ENCODE data around the gene NRGN. TPM values are rescaled to one million over a fixed set of nuclear protein-coding genes. Genes with fewer than 3 reads are reported as not detected.

Gene NRGN
- total and polyA plus RNA-seq, 2 of the 4 experiments (the other 2 are of a cell fraction) = 0.54 to 24.8 TPM

DNA sequence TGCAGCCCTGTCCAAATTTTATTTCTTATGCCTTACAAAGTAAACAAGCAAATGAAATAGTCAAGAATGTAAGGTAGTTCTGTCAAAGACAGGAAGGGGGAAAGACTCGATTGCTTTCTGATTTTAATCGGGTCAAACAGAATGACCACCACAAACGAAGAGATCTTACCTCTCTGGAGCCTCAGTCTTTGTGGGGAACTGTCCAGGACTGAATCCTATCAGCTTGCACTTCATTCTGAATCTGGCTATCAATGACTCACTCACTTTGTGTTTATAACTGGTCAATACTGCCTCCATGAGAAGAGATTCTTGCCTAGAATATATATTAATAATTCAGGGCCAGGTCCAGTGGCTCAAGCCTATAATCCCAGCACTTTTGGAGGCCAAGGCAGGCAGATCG is 43.3 kb downstream of the NRGN start:
- Histone ChIP-seq H3K4me2 (ENCODE audit: low read depth, low read length) (no peak overlapping the region), H3K27me3 (ENCODE audit: control insufficient read depth, insufficient read depth, low read length) (no peaks in the 10 kb centered on the region), H3K9ac (ENCODE audit: low read depth, low read length) (no peak overlapping the region), H3K18ac (ENCODE audit: low read depth, low read length) (no peak overlapping the region), H3K4ac (ENCODE audit: low read depth, low read length) (no peak overlapping the region), H2BK5ac (ENCODE audit: low read depth, low read length, poor library complexity, severe bottlenecking) (no peak overlapping the region), H3K36me3 (ENCODE audit: control insufficient read depth, insufficient read depth, low read length) (peaks cover 2% of the 10 kb centered on the region; the same call in 1 of the 2 replicates), H3K9me1 (ENCODE audit: insufficient read depth, low read length) (no peaks in the 10 kb centered on the region; the same call in 1 of the 2 replicates), H2AK9ac (replicated peaks; ENCODE audit: low read depth, low read length, poor library complexity) (no peak overlapping the region), H2AFZ (replicated peaks; ENCODE audit: low read length, poor library complexity) (no peak overlapping the region), H3K4me3 (ENCODE audit: insufficient read depth, low read depth, low read length) (no peak overlapping the region), H3K4me1 (ENCODE audit: control insufficient read depth, insufficient read depth, low read length) (no peaks in the 10 kb centered on the region), H3K9me3 (ENCODE audit: control insufficient read depth, insufficient read depth, low read length) (no peaks in the 10 kb centered on the region), H4K20me1 (ENCODE audit: insufficient read depth, low read length) (peaks cover 15% of the 10 kb centered on the region; the same call in 1 of the 2 replicates), H4K91ac (ENCODE audit: insufficient read depth, low read depth, low read length) (no peak overlapping the region), H3K14ac (replicated peaks; ENCODE audit: low read depth, low read length) (no peak overlapping the region), H2BK15ac (ENCODE audit: low read depth, low read length) (no peak overlapping the region), H4K5ac (ENCODE audit: low read depth, low read length) (no peak overlapping the region), H2BK20ac (ENCODE audit: low read depth, low read length) (no peak overlapping the region), H3K27ac (ENCODE audit: insufficient read depth, low read length) (no peak overlapping the region), H2AK5ac (ENCODE audit: low read depth, low read length) (no peak overlapping the region), H3K56ac (ENCODE audit: extremely low read depth, insufficient read depth, low read length) (no peak overlapping the region), H3K23ac (ENCODE audit: low read depth, low read length) (no peak overlapping the region), H4K8ac (ENCODE audit: low read depth in 2 of 2, low read length in 2 of 2) (no peak overlapping the region), H3K79me1 (ENCODE audit: low read depth in 1 of 2, low read length in 2 of 2) (peaks cover 13 to 54% of the 10 kb centered on the region in 2 experiments), H2BK120ac (ENCODE audit: low read depth, low read length) (no peak overlapping the region)
- intact Hi-C loops (cut with micrococcal nuclease) = no loop called here
- BruUV-seq (replicated peaks) = no TSS peak
- CTCF ChIA-PET = interaction anchor here (1.1 to 1.4 kb wide), 2 partner anchors 11 to 16 kb away, joined by 3 read pairs; no protein-coding TSS in a partner anchor
- POLR2A ChIA-PET (ENCODE audit: unreplicated experiment) = no interaction called here
- dilution Hi-C loops (cut with HindIII; ENCODE audit: low sequenced_read_pairs, unreplicated experiment) = no loop called here
- no CpG with 5 or more reads among the region's 4 CpGs for WGBS, 2 experiments (ENCODE audit: extremely low coverage in 2 of 2, insufficient read length in 1 of 2)
- DNase-seq (peak; percentile 15), ATAC-seq (ENCODE audit: low read depth) (peak; percentile 44; the same call in 1 of the 2 replicates)
- in situ Hi-C loops (cut with MboI; ENCODE audit: low sequenced_read_pairs) = no loop called here
- TF ChIP-seq POLR2A (IDR thresholded peaks at IDR 0.05; ENCODE audit: low read depth, low read length) (no peak), RFX5 (IDR thresholded peaks at IDR 0.05; ENCODE audit: low read depth, low read length) (no peak), BHLHE40 (IDR thresholded peaks at IDR 0.05; ENCODE audit: low read depth, low read length) (no peak), MAFK (IDR thresholded peaks at IDR 0.05; ENCODE audit: low read depth, low read length) (no peak), SMC3 (IDR thresholded peaks at IDR 0.05; ENCODE audit: low read depth, low read length) (no peak), MAZ (IDR thresholded peaks at IDR 0.05; ENCODE audit: borderline replicate concordance, low read depth, low read length) (no peak), CHD1 (IDR thresholded peaks at IDR 0.05; ENCODE audit: low read depth, low read length) (no peak), CEBPB (IDR thresholded peaks at IDR 0.05; ENCODE audit: low read depth, low read length) (no peak)
- TF ChIP-seq, protein P1, sequence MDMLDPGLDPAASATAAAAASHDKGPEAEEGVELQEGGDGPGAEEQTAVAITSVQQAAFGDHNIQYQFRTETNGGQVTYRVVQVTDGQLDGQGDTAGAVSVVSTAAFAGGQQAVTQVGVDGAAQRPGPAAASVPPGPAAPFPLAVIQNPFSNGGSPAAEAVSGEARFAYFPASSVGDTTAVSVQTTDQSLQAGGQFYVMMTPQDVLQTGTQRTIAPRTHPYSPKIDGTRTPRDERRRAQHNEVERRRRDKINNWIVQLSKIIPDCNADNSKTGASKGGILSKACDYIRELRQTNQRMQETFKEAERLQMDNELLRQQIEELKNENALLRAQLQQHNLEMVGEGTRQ (IDR thresholded peaks at IDR 0.05; ENCODE audit: low read depth, low read length) = no peak
- TF ChIP-seq, protein P2, sequence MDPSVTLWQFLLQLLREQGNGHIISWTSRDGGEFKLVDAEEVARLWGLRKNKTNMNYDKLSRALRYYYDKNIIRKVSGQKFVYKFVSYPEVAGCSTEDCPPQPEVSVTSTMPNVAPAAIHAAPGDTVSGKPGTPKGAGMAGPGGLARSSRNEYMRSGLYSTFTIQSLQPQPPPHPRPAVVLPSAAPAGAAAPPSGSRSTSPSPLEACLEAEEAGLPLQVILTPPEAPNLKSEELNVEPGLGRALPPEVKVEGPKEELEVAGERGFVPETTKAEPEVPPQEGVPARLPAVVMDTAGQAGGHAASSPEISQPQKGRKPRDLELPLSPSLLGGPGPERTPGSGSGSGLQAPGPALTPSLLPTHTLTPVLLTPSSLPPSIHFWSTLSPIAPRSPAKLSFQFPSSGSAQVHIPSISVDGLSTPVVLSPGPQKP (IDR thresholded peaks at IDR 0.05; ENCODE audit: borderline replicate concordance, low read depth, low read length) = no peak

Measured in IMR-90 (cell line).